G401.6 (cell line): ENCODE measurements around the gene PLEKHO2.

ENCODE experiments used
- FAIRE-seq: peaks from 2 replicates; lab custom pipeline; 2012; peaks lifted over from hg19 to GRCh38; lab: Jason Lieb, UNC

Gene PLEKHO2

GRCh38 chr15:64828985-64829384 lies 12.7 kb upstream of the PLEKHO2 start:
- no peak for FAIRE-seq

- FAIRE-seq = no peak
These were observed 8.0 kb upstream of the PLEKHO2 start for GRCh38 chr15:64833690-64834089.

- no peak for FAIRE-seq
These were observed 5.6 kb upstream of the PLEKHO2 start for GRCh38 chr15:64836023-64836536.

DNA sequence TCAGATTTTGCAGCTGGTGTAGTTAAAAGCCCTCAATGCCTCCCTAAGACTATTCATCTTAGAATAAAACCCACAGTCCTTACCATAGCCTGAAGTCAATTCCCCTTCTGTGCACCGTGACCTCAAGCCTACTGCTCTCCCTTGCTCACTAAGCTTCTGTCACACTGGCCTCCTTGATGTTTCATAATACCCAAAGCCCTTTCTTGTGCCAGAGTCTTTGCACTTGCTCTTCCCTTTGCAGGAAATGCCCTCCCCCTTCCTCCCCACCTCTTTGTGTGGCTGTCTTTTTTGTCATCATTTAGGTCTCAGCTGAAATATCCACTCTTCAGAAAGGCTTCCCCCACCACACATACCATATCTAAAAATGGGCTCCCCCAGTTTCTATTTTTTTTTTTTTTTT lies 4.2 kb upstream of the PLEKHO2 start:
- FAIRE-seq = no peak

DNA sequence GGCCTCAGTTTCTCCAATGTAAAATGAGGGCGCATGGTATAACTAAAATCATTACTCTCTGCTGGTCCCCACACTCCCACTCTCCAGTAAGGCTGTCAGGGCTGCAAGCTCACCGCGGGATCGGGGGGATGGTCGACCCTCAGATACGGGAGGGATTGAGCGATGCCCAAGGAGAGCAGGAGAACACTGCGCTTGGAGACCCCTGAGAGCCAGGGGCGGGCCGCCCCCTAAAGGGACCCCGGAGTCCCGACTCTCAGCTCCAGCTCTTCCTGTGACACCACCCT lies 713 bp upstream of the PLEKHO2 start:
- no peak for FAIRE-seq

GRCh38 chr15:64842096-64842939 lies 603 bp downstream of the PLEKHO2 start:
- no peak for FAIRE-seq

GRCh38 chr15:64842986-64843561 lies 1.4 kb downstream of the PLEKHO2 start:
- no peak for FAIRE-seq

DNA sequence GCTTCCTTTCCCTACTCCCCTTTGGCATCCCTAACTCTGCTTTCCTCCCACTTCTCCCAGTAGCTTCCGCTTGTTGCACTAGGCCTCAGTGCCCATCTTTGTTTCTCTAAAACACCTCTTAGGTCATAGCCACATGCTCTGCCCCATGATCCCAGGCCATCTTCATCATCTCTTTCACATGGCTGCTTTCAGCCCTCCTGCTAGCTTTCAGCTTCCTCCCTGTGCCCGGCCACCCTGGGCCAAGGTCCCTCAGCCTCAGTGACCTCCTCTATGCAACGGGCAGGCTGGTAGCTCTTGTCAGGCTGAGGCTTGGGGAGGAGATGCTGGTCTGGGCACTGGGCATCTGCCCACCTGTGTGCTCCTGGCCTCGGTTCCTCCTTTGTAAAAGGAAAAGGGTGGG lies 2.3 kb downstream of the PLEKHO2 start:
- no peak for FAIRE-seq

GRCh38 chr15:64844576-64845145 lies 2.9 kb downstream of the PLEKHO2 start:
- no peak for FAIRE-seq

- FAIRE-seq = no peak
These were observed 3.5 kb downstream of the PLEKHO2 start for GRCh38 chr15:64845183-64845611.

DNA sequence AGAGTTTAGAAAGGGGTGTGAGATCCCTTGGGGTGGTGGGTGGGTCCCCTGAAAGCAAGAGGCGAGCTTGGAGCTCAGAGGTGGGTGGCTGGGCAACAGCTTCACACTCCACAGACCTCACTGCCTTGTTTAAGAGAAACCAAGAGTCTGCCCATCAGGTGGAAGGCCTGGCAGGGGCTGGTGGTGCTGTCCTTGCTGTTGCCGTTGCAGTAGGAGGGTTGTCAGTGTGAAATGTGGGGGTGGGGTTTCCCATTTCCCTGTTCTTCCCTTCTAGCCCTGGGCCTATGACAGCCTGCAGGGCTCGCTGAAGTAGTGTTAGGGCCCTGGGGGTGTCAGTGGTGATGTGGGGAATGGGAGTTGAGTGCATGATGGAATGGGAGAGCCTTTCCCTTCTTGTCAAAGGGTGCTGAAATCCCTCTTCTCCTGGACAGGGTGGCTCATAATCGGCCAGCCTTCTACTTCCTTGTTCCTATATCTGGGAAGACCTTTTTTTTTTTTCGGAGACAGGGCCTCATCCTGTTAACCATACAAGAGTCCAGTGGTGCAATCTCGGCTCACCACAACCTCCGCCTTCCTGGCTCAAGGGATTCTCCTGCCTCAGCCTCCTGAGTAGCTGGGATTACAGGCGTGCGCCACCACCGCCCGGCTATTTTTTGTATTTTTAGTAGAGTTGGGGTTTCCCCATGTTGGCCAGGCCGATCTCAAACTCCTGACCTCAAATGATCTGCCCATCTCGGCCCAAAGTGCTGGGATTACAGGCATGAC lies 4.3 kb downstream of the PLEKHO2 start:
- FAIRE-seq = no peak

GRCh38 chr15:64847016-64847415 lies 5.3 kb downstream of the PLEKHO2 start:
- FAIRE-seq = no peak

DNA sequence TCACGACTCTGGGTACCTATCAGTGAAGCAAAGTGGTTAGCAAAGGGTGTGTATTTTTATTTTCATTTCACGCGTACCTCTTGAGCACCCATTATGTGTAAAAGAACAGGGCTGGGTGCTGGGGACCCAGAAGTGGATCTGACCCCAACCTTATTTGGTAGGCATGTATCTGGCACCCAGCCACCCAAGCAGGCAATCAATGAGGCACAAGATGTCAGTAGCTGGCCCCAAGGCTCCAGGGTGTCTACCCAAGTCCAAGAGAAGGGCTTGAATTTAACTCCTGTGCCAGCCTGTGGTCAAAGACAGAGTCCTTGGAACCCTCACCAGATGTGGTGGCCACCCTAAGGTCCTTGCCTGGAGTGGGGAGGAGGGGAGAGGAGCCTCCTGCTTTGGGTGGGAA lies 5.7 kb downstream of the PLEKHO2 start:
- FAIRE-seq = no peak

DNA sequence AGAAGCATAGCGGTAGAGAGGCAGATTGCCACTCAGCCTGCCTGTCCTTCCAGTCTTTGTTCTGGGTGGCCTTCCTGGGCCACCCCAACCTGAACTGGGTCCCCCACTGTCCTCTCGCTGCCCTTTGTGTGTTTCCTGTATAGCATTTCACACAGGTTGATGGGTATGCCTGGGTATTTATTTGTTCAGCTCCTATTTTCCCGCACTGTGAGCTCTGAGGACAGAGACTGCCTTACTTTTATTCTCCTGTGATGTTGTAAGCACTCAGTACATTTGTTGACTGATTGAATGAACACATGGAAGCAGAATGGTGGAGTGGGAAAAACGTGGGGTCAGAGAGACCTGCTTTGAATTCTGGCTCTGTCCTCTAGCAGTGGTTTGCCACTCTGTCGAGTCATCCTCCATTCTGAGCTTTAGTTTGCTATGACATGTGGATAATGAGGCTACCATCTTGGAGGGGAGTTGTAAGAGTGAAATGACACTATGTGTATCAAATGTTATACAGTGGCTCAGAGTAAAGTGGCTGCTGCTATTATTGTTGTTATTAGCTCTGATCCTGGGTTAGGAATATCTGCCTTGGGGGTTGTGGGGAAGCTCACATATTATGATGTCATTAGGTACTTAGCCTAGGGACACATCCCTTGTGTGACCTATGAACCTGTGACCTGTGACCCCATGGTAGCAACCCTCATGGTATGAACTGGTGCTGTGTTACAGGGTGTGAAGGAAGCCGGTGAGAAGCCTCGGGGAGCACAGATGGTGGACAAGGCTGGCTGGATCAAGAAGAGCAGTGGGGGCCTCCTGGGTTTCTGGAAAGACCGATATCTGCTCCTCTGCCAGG lies 6.4 kb downstream of the PLEKHO2 start:
- FAIRE-seq = no peak

DNA sequence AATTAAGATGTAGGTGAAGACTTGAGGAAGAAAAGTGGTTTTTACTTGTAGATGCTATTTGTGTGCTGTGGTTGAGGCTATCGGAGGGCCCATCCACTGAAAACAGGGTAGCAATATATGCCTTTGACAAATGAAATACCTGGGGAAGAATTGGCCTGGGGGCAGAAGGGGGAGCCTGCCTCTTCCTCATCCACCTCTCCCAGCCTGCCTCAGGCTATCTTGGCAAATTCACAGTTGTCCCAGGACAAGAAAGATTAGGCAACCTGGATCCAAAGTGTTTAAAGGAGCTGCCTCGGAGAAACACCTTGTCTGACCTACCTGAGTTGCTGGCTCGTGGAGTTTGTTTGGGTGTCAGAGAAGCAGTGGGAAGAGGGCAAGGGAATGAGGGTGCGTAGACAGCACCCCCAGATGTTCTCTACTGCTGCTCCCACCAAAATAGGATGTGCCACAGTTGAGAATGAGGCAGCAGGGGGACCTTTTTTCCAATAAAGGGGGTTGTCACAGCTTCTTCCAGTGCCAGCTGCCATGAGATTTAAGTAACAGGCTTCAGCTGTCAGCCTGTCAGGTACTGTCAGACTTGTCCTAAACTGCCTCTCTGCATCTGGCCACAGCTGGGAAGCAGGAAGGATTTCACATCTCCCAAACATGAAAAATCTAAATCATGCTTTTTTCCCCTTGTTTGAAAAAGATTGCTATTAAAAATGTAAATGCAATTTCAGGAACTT lies 9.2 kb downstream of the PLEKHO2 start:
- FAIRE-seq = no peak

DNA sequence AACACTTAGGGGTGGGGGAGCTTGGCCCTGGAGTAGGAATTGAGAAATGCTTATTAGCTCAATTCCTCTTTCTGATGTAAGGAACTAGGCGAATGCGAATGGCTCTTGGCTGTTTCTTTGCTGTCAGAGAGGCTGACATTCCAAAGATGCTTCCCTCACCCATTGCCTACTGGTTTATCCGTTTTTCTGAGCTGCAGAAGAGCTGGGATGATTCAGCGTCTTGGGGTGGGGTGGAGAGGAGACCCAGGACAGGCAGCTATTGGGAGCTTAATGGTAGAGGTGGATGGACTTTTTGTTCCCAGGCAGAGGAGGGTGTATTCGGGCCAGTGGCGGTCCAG lies 9.8 kb downstream of the PLEKHO2 start:
- no peak for FAIRE-seq

GRCh38 chr15:64854041-64854440 lies 12.3 kb downstream of the PLEKHO2 start:
- FAIRE-seq = no peak

DNA sequence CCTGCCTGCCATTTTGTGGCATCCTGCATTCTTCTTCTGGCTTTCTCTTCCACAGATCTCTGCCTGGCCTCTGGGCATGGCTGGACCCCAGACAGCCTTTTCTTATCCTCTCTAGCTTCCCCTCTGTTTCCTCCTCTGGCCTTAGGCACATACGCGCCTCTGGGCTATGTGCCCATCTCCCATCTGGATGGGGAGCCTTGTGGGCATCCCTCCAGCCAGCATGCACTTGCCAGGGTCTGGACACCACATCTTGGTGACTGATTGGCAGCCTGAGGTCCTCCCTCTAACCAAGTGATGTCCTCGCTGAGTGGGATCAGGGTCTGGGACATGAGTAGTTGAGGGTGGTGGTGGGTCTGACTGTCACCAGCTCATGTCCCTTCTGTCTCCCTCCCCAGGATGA lies 12.8 kb downstream of the PLEKHO2 start:
- FAIRE-seq = no peak

- FAIRE-seq = no peak
These were observed 13.7 kb downstream of the PLEKHO2 start for GRCh38 chr15:64855205-64855975.

DNA sequence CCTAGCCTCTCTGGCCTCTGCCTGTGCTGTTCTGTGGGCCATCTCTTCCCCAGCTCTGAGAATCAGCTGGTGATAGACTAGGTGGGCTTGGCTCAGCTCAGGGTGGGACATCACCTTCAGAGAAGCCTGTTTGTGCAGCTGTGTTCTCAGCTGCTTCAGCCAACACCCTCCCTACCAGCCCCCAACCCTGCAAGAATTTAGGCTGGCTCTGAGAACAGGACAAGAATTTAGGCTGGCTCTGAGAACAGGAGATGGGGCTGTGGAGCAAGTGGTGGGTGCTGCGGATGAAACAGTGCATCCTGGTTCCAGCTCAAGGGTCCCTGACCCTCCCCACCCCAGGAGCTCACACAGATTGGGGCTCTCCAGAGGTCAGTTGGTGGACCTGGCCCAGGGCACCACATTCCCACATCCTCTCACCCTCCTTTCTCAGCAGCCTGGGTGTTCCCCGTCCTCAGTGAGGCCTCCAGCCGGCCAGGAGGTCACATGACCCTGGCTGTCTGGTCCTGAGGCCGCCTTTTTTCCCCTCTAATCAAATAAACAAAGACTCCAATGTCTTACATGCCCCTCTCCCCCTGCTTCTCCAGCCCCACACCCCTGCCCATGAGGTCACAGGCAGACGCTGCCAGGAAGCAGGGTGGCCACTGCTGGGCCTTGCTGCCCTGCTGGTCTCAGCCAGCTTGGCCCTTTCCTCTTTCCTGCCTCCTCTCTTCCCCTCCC lies 14.9 kb downstream of the PLEKHO2 start:
- no peak for FAIRE-seq
